ENCODE results near the gene ZNF549. TPM values are rescaled to one million over a fixed set of nuclear protein-coding genes. Genes with fewer than 3 reads are reported as not detected.
"Not testable (repeated sequence)": the region's sequence is repeated elsewhere in the genome, so short reads cannot be mapped to it uniquely, and the experiment has no call there.

Gene ZNF549
- total RNA-seq (2014; rRNA removed; shearing (Covaris generic); ENCODE audit: low replicate concordance): 2.2 and 5.0 TPM in 2 replicates

DNA sequence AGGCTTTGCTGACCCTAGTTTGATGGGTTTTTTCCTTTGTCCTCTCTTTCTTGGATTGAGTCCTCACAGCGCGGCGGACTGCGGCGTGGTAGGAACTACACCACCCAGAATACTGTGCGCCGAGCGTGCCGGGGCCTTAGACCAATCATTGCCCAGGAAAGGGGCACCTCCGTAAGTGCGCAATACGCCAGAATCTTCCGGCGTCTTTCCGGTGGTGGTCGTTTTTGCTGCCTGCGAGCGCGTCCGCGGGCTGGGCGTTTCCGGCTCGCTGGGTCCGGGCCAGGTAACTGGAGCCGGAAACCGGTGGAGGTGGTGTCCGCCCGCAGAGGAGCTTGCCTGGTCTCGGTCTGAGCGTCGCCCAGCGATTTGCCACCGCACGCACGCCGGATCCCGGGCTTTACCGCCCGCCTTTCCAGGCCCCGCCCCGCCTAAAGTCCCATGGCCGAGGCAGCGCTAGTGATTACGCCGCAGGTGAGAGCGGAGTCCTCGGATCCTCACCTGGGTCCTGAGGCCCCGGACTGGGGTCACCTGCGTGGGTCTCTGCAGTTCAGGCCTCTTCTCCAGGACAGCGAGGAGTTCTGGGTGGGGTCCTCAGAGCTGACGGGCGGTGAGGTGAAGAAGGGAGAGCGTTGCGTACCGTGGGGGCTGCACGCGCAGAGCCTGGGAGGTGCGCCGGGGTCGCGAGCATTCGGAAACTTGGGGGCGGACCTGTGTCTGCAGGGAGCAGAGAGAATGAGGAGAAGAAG lies at the start of gene ZNF549:
TSS of gene ZNF549 (plus strand) at position 221 of the 746 bp plus-strand sequence. CDS start at position 439, 218 bp downstream.
- no peaks in the 10 kb centered on the region for H3K27me3 ChIP-seq
- peaks cover 10% of the 10 kb centered on the region for H3K36me3 ChIP-seq
- peak; percentile 96 for DNase-seq
- H3K9me3 ChIP-seq: peaks cover 15% of the 10 kb centered on the region
- H3K4me3 ChIP-seq: peak within 1 kb of the TSS; percentile 79

DNA sequence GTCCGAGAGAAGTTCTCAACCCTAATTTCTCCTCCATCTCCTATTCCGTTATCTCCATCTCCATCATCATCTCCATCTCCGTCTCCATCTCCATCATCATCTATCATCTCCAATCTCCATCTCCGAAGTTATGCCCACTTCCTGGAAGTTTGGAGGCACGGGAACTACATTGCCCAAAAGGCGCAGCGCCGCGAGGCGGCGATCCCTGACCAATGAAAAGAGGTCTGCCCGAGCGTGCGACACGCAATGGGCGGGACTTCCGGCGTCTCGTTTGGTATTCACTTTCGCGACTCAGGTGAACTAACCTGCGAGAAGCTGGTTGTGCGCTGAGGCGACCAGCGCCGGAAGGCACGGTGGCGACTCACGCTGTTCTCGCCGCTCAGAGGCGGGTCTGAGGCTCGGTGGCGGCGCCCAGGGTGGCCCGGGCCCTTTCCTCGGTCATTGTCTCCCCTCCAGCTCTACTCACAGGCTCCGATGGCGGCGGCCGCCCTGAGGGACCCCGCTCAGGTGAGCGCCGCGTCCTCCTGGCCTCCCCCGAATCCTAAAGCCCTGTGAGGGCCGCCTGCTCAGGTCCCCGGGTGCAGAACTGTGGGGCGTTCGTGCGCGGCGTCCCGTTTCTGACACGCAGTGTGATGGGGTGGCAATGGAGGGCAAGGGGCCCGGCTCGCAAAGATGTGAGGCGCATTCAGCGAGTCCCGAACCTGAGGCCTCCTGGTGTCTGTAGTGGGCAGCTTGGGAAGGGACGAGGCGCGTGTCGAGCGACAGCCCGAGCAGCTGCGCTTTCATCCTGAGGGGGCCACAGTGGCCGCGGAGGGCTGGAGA lies 39.5 kb upstream of the ZNF549 start, which contains the start of gene ZNF419:
TSS of gene ZNF419 (plus strand) at position 274 of the 822 bp plus-strand sequence. CDS start at position 475, 201 bp downstream.
- DNase-seq: peak; percentile 92
- H3K9me3 ChIP-seq: peaks cover 18% of the 10 kb centered on the region
- peaks cover 22% of the 10 kb centered on the region for H3K36me3 ChIP-seq
- H3K4me3 ChIP-seq: peak within 1 kb of the TSS; percentile 99
- not testable (repeated sequence) for H3K27me3 ChIP-seq

DNA sequence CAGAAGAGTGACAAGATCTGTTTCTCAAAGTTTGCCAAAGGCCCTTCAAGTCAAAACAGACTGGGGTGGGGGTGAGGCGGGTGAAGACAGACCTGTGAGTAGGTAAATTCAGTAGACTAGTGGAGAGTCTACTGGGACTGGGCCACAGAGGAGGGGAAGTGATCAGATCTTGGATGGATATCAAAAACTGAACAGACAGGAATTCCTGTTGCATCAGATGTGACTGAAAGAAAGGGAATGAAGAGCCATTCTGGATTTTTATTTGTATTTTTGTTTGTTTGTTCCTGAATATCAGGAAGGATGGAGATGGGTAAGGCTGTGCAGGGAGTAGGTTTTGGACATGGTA lies 38.9 kb upstream of the ZNF549 start:
- Histone ChIP-seq H3K36me3 (peaks cover 27% of the 10 kb centered on the region), H3K4me3 (peak overlapping the region; percentile 37; the same call in 1 of the 2 replicates), H3K9me3 (peaks cover 18% of the 10 kb centered on the region)
- not testable (repeated sequence) for DNase-seq, H3K27me3 ChIP-seq

DNA sequence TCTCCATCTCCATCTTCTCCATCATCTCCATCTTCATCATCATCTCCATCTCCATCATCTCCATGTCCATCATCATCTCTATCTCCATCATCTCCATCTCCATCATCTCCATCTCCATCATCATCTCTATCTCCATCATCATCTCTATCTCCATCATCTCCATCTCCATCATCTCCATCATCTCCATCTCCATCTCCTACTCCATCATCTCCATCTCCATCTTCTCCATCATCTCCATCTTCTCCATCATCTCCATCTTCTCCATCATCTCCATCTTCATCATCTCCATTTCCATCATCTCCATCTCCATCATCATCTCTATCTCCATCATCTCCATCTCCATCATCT lies 27.9 kb upstream of the ZNF549 start:
- Histone ChIP-seq H3K36me3 (peaks cover 32% of the 10 kb centered on the region), H3K9me3 (peaks cover 14% of the 10 kb centered on the region; the same call in 1 of the 2 replicates), H3K4me3 (peak overlapping the region; percentile 99)
- not testable (repeated sequence) for DNase-seq, H3K27me3 ChIP-seq

DNA sequence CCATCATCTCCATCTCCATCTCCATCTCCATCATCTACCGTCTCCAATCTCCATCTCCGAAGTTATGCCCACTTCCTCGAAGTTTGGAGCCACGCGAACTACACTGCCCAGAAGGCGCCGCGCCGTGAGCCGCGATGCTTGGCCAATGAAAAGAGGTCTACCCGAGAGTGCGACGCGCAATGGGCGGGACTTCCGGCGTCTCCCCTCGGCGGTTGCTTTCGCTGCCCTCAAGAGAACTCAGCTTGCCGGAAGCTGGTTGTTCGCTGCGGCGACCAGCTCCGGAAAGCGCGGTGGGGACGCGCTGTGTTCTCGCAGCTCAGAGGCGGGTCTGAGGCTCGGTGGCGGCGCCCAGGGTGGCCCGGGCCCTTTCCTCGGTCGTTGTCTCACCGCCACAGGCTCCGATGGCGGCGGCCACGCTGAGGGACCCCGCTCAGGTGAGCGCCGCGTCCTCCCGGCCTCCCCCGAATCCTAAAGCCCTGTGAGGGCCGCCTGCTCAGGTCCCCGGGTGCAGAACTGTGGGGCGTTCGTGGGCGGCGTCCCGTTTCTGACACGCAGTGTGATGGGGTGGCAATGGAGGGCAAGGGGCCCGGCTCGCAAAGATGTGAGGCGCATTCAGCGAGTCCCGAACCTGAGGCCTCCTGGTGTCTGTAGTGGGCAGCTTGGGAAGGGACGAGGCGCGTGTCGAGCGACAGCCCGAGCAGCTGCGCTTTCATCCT lies 27.3 kb upstream of the ZNF549 start, which contains the start of gene ZNF773:
TSS of gene ZNF773 (plus strand) at position 259 of the 716 bp plus-strand sequence. CDS start at position 402, 143 bp downstream.
- Histone ChIP-seq H3K4me3 (peak within 1 kb of the TSS; percentile 99), H3K36me3 (peaks cover 29% of the 10 kb centered on the region), H3K9me3 (peaks cover 14% of the 10 kb centered on the region; the same call in 1 of the 2 replicates)
- DNase-seq: peak; percentile 98
- not testable (repeated sequence) for H3K27me3 ChIP-seq

DNA sequence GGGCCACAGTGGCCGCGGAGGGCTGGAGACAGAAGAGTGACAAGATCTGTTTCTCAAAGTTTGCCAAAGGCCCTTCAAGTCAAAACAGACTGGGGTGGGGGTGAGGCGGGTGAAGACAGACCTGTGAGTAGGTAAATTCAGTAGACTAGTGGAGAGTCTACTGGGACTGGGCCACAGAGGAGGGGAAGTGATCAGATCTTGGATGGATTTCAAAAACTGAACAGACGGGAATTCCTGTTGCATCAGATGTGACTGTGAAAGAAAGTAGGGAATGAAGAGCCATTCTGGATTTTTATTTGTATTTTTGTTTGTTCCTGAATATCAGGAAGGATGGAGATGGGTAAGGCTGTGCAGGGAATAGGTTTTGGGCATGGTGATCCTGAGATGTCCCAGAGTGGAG lies 26.8 kb upstream of the ZNF549 start:
- Histone ChIP-seq H3K4me3 (peak overlapping the region; percentile 44), H3K9me3 (peaks cover 14% of the 10 kb centered on the region; the same call in 1 of the 2 replicates), H3K36me3 (peaks cover 32% of the 10 kb centered on the region)
- H3K27me3 ChIP-seq, DNase-seq: not testable (repeated sequence)

DNA sequence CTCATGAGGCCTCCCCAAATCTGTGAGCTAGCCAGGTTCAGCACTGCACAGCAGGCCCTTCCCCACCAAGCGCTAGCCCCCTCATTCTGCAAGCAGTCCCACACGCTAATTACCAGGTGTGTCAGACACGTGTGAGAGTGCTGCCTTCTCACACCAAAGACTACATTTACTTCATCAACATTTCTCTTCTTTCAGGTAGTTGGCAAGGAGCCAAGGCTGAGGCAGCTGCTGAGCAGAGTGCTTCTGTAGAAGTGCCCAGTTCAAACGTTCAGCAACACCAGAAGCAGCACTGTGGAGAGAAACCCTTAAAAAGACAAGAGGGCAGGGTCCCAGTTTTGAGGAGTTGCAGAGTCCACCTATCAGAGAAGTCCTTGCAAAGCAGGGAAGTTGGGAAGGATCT lies 21.0 kb upstream of the ZNF549 start:
- H3K4me3 ChIP-seq: no peak overlapping the region
- H3K36me3 ChIP-seq: peaks cover 71% of the 10 kb centered on the region
- H3K27me3 ChIP-seq: no peaks in the 10 kb centered on the region
- peaks cover 21% of the 10 kb centered on the region; the same call in 1 of the 2 replicates for H3K9me3 ChIP-seq
- no peak for DNase-seq

DNA sequence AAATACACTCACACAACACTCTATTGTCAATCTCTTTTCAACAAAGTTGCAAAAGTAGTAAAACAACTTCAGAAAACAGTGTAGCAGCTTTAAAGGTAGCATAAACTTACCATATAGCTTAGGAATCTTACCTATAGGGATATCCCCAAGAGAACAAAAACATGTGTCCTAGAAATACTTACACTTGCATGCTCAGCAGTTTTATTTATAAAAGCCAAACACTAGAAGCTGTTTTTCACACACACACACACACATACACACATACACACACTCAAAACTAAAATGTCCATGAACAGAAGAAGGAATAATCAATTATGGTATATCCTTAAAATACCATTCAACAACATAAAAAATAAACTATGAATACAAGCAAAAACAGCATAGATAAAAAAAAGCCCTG lies 15.7 kb upstream of the ZNF549 start:
- no peaks in the 10 kb centered on the region for H3K27me3 ChIP-seq
- DNase-seq: no peak
- H3K9me3 ChIP-seq: peaks cover 43% of the 10 kb centered on the region
- H3K36me3 ChIP-seq: peaks cover 60% of the 10 kb centered on the region
- no peak overlapping the region for H3K4me3 ChIP-seq

DNA sequence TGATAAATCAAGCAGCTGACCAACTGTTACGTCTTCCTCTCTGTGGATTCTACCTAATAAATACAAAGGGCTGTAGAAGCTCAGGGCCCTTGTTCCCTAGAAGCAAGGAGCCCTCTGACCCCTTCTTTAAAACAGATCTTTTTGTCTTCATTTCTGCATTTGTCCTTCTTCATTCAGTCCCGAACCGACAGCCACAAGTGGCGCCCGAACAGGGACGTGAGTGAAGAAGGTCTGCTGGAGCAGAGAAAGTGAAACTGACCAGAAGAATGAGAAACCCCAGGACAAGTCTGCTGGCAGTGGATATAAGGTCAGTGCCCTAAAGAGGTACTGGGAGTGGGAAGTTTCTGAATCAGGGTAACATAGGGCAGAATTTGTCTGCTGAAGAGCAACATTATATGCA lies 14.3 kb upstream of the ZNF549 start:
- Histone ChIP-seq H3K9me3 (peaks cover 40% of the 10 kb centered on the region), H3K36me3 (peaks cover 54% of the 10 kb centered on the region), H3K27me3 (no peaks in the 10 kb centered on the region), H3K4me3 (no peak overlapping the region)
- DNase-seq: peak; percentile 46

DNA sequence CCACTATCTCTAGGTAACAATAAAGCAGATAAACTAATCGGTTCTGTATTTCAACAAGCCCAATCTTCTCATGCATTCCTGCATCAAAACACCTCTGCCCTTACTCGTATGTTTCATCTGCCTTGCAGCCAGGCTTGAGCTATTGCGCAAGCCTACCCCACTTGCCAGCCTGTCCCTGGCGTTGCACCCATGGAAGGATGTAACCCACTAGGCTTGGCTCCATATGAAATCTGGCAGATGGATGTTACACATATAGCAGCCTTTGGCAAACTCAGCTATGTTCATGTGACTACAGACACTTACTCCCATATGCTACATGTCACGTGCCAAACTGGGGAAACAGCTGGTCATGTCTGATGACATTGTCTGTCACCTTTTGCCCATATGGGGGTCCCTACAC lies 11.9 kb upstream of the ZNF549 start:
- peaks cover 37% of the 10 kb centered on the region for H3K36me3 ChIP-seq
- H3K4me3 ChIP-seq: no peak overlapping the region
- no peak for DNase-seq
- no peaks in the 10 kb centered on the region for H3K27me3 ChIP-seq
- H3K9me3 ChIP-seq: peaks cover 34% of the 10 kb centered on the region

DNA sequence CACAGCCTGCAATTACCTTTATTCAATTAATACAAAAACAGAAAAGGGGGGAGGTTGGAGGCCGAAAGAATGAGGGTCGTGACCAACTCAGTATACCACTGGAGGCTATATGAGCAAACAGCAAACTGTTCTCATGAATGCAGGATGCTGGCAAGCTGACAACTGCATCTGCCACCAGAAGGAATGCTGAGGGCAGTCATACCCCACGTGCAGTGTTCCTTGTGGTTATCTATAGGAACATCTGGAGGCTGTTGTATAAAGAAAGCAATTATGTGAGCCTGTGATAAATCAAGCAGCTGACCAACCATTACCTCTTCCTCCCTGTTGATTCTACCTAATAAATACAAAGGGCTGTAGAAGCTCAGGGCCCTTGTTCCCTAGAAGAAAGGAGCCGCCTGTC lies 9.1 kb upstream of the ZNF549 start:
- not testable (repeated sequence) for H3K27me3 ChIP-seq, H3K4me3 ChIP-seq, DNase-seq
- Histone ChIP-seq H3K36me3 (peaks cover 35% of the 10 kb centered on the region), H3K9me3 (peaks cover 20% of the 10 kb centered on the region)

DNA sequence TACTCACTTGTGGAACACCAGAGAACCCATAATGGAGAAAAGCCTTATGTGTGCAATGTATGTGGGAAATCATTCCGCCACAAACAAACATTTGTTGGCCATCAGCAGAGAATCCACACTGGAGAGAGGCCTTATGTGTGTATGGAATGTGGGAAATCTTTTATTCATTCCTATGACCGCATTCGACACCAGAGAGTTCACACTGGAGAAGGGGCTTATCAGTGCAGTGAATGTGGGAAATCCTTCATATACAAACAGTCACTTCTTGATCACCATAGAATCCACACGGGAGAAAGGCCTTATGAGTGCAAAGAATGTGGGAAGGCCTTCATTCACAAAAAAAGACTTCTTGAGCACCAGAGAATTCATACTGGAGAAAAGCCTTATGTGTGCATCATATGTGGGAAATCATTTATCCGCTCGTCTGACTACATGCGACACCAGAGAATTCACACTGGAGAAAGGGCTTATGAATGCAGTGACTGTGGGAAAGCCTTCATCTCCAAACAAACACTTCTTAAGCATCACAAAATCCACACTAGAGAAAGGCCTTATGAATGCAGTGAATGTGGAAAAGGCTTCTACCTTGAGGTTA lies 10.9 kb downstream of the ZNF549 start:
- Histone ChIP-seq H3K27me3 (no peaks in the 10 kb centered on the region), H3K36me3 (peaks cover 92% of the 10 kb centered on the region), H3K4me3 (no peak overlapping the region), H3K9me3 (peaks cover 81% of the 10 kb centered on the region)
- no peak for DNase-seq

DNA sequence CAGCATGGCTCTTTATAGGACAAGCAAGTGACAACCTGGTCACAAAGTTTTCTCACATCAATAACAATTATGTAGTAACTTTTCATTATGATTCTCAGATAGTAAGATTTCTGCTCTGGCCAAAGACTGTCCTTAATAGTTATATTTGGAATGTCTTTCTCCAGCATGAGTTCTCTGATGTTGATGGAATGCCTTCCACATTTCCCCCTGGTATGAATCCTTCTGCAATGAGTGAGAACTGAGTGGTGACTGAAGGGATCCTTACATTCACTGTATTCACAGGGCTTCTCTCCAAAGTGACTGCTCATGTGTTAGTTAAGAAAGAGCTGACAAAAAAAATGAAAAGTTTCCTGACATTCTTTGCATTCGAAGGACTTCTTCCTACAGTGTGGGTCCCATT lies 19.4 kb downstream of the ZNF549 start:
- DNase-seq: no peak
- H3K9me3 ChIP-seq: peaks cover 77% of the 10 kb centered on the region
- H3K4me3 ChIP-seq: no peak overlapping the region
- H3K27me3 ChIP-seq: no peaks in the 10 kb centered on the region
- H3K36me3 ChIP-seq: peaks cover 100% of the 10 kb centered on the region

DNA sequence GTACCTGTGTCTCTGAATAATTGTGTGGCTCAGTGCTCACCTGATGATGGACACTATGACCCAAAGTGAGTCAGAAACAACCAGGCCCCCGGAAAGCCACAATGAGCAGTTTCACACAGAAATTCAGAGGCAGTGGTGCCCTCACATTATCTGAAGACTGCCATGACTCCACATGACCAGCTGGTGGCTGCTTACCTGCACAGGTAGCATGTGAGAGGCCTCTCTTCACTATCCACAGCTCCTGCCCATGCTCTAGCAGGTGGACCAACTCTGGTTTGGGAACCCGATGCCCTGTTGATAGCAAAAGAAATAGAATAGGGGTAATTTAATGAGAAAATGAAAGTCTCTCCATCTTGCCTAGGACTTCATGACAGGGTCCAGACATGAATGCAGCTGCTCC lies 25.3 kb downstream of the ZNF549 start:
- DNase-seq: no peak
- Histone ChIP-seq H3K36me3 (peaks cover 95% of the 10 kb centered on the region), H3K27me3 (no peaks in the 10 kb centered on the region), H3K9me3 (peaks cover 56% of the 10 kb centered on the region), H3K4me3 (no peak overlapping the region)

DNA sequence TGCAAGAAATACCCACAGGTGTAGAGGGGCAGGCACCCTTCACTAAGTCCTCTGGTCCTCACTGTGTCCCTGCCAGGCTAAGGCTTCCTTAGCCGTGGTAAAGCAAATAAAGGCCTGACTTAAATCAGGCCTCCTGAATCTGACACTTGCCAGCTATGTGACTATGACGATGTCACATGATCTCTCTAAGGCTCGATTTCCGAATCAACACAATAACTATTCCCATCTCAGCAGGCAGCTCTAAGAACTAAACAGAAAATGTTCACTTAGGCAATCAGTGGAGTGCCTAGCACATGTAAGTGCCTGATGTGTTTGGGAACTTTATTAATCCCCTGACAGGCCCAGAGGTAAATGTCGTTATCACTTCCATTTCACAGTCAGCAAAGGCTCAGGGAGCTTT lies 30.5 kb downstream of the ZNF549 start:
- Histone ChIP-seq H3K36me3 (peaks cover 54% of the 10 kb centered on the region), H3K27me3 (no peaks in the 10 kb centered on the region), H3K4me3 (no peak overlapping the region), H3K9me3 (peaks cover 52% of the 10 kb centered on the region)
- DNase-seq: no peak

DNA sequence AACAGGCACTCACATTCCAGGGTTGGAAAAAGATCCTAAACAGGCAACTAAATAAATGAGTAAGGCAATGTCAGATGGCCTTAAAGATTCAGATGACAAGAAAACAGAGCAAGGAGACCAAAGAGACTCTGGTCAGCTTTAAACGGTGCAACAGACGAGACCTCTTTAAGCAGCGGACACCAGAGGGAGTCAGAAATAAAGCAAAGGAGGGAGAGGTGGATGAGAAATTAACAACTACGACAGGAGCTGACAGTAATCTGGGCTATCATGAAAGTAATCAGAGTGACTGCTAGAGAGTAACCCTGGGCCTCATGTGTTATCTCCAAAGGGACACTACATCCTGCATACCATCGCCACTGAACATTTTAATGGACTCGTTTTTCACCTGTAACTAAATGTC lies 31.4 kb downstream of the ZNF549 start:
- DNase-seq: no peak
- Histone ChIP-seq H3K4me3 (peak overlapping the region; percentile 78), H3K9me3 (peaks cover 55% of the 10 kb centered on the region), H3K36me3 (peaks cover 46% of the 10 kb centered on the region), H3K27me3 (no peaks in the 10 kb centered on the region)

Measured in MG63 (cell line).